A549 treated with AZD9567 at 1 μM for 4 hours (cell line): ENCODE measurements around the gene LCAT. TPM values are rescaled to one million over a fixed set of nuclear protein-coding genes. Genes with fewer than 3 reads are reported as not detected.

ENCODE experiments used
- total RNA-seq: library from RNA; stranded (reverse); fragments of 200-300 nt; extraction: Qiagen RNA extraction; gene quantifications from 5 replicates; pipeline ENCODE4 v1.2.3, GENCODE V29; 2022; ENCODE audit not compliant: insufficient read depth

LCAT gene
- total RNA-seq, result 3.2 to 14.0 TPM (median 12.7 TPM) in 5 replicates

GRCh38 chr16:67943619-67944504 lies at the start of gene LCAT:
LCAT (minus strand) TSS chr16:67944120; CDS start chr16:67944101, 19 bp downstream.

GRCh38 chr16:67979955-67980678 lies 36.2 kb upstream of the LCAT start, which contains the start of gene DPEP3:
DPEP3 (minus strand) TSS chr16:67980499; CDS start chr16:67980380, 119 bp downstream.

GRCh38 chr16:67968400-67969253 lies 24.7 kb upstream of the LCAT start, which contains the start of gene SLC12A4:
SLC12A4 (minus strand) TSS chr16:67968637; CDS start chr16:67968553, 84 bp downstream.

GRCh38 chr16:67936124-67936879 lies 7.6 kb downstream of the LCAT start, which contains the start of gene PSMB10:
PSMB10 (minus strand) TSS chr16:67936850; CDS start chr16:67936749, 101 bp downstream.

GRCh38 chr16:67931712-67932461 lies 12.0 kb downstream of the LCAT start, which contains the start of gene CTRL:
CTRL (minus strand) TSS chr16:67931862; CDS start chr16:67931852, 10 bp downstream.

GRCh38 chr16:67892899-67893742 lies 50.8 kb downstream of the LCAT start, which contains the start of gene PSKH1:
PSKH1 (plus strand) TSS chr16:67893254; CDS start chr16:67908750, 15,496 bp downstream.

Other genes with a start within 250 kb of the LCAT start
- 8.9 to 18.3 TPM (median 17.8 TPM) in 5 replicates for gene GFOD2, start 224.8 kb downstream of the LCAT start, total RNA-seq
- gene RANBP10, start 137.6 kb downstream of the LCAT start, total RNA-seq, result 9.5 to 10.9 TPM (median 10.2 TPM) in 5 replicates
- 0.33 to 0.85 TPM (median 0.43 TPM) in 4 of 5 replicates, not detected in the other for gene TSNAXIP1, start 137.2 kb downstream of the LCAT start, total RNA-seq
- 23.4 to 41.0 TPM (median 38.1 TPM) in 5 replicates for gene THAP11, start 101.8 kb downstream of the LCAT start, total RNA-seq
- gene NUTF2, start 97.2 kb downstream of the LCAT start, total RNA-seq, result 234 to 376 TPM (median 237 TPM) in 5 replicates
- gene CENPT, start 96.4 kb downstream of the LCAT start, total RNA-seq, result 27.5 to 32.3 TPM (median 31.8 TPM) in 5 replicates
- gene EDC4, start 71.1 kb downstream of the LCAT start, total RNA-seq, result 38.5 to 68.1 TPM (median 65.8 TPM) in 5 replicates
- 0.29 to 0.37 TPM in 2 of 5 replicates, not detected in the others for gene NRN1L, start 59.2 kb downstream of the LCAT start, total RNA-seq
- 11.1 to 20.4 TPM (median 15.9 TPM) in 5 replicates for gene PSKH1, start 50.9 kb downstream of the LCAT start, total RNA-seq
- 1.3 to 3.3 TPM (median 1.8 TPM) in 5 replicates for gene CTRL, start 12.3 kb downstream of the LCAT start, total RNA-seq
- gene PSMB10, start 7.3 kb downstream of the LCAT start, total RNA-seq, result 33.9 to 55.6 TPM (median 53.0 TPM) in 5 replicates
- gene SLC12A4, start 24.5 kb upstream of the LCAT start, total RNA-seq, result 20.5 to 37.5 TPM (median 34.2 TPM) in 5 replicates
- not detected in 5 replicates for gene DPEP3, start 36.4 kb upstream of the LCAT start, total RNA-seq
- gene DPEP2, start 55.4 kb upstream of the LCAT start, total RNA-seq, result not detected in 5 replicates
- gene DPEP2NB, start 71.8 kb upstream of the LCAT start, total RNA-seq, result not detected in 5 replicates
- gene DDX28, start 79.1 kb upstream of the LCAT start, total RNA-seq, result 17.5 to 22.0 TPM (median 21.0 TPM) in 5 replicates
- 14.9 to 17.4 TPM (median 15.9 TPM) in 5 replicates for gene DUS2, start 79.2 kb upstream of the LCAT start, total RNA-seq
- 14.4 to 17.5 TPM (median 15.0 TPM) in 5 replicates for gene NFATC3, start 141.2 kb upstream of the LCAT start, total RNA-seq